Pulmonary artery endothelial cell (primary cell): ENCODE measurements around the gene KLHL29. TPM values are rescaled to one million over a fixed set of nuclear protein-coding genes. Genes with fewer than 3 reads are reported as not detected.

ENCODE experiments used
- DNase-seq: peaks from one replicate; pipeline ENCODE4 v3.0.0-alpha.2; 2011; ENCODE audit warnings: low read depth, low spot score
- total RNA-seq: library from RNA; depleted of rRNA; stranded (reverse); fragments of >200 nt; gene quantifications from 2 replicates; pipeline ENCODE4 v1.2.3, GENCODE V29; 2014

Gene KLHL29
- total RNA-seq, 1 donor from 2014 or later = 4.2 TPM

GRCh38 chr2:23509103-23509502, 124.1 kb downstream of the KLHL29 start:
- DNase-seq = no peak

- DNase-seq = no peak
Observed at GRCh38 chr2:23509596-23510292, 124.8 kb downstream of the KLHL29 start.

- no peak for DNase-seq
Observed at GRCh38 chr2:23510471-23510870, 125.5 kb downstream of the KLHL29 start.

- no peak for DNase-seq
Observed at GRCh38 chr2:23512778-23513177, 127.8 kb downstream of the KLHL29 start.

GRCh38 chr2:23513245-23513871, 128.4 kb downstream of the KLHL29 start:
- no peak for DNase-seq

- no peak for DNase-seq
Observed at GRCh38 chr2:23513872-23514793, 129.2 kb downstream of the KLHL29 start.

GRCh38 chr2:23516520-23517256, 131.7 kb downstream of the KLHL29 start:
- no peak for DNase-seq

- DNase-seq = no peak
Observed at GRCh38 chr2:23518481-23519333, 133.7 kb downstream of the KLHL29 start.

- no peak for DNase-seq
Observed at GRCh38 chr2:23519334-23519651, 134.3 kb downstream of the KLHL29 start.

GRCh38 chr2:23520256-23520655, 135.3 kb downstream of the KLHL29 start:
- no peak for DNase-seq

GRCh38 chr2:23521060-23521459, 136.1 kb downstream of the KLHL29 start:
- no peak for DNase-seq

- no peak for DNase-seq
Observed at GRCh38 chr2:23522726-23523372, 137.9 kb downstream of the KLHL29 start.

- no peak for DNase-seq
Observed at GRCh38 chr2:23523373-23524260, 138.6 kb downstream of the KLHL29 start.

- no peak for DNase-seq
Observed at GRCh38 chr2:23524261-23524706, 139.3 kb downstream of the KLHL29 start.

- DNase-seq = no peak
Observed at GRCh38 chr2:23525137-23525765, 140.3 kb downstream of the KLHL29 start.

- no peak for DNase-seq
Observed at GRCh38 chr2:23526114-23526513, 141.1 kb downstream of the KLHL29 start.

- no peak for DNase-seq
Observed at GRCh38 chr2:23526835-23527790, 142.1 kb downstream of the KLHL29 start.
